B cell (primary cell): ENCODE data around the gene ASXL2.

Experiments
- CTCF ChIP-seq: fragments of 200-600 bp; IDR thresholded peaks from one replicate; pipeline ENCODE4 v1.8.0; 2022; ENCODE audit warnings: antibody characterized with exemption, mild to moderate bottlenecking
- EZH2 ChIP-seq: IDR thresholded peaks from 2 replicates; pipeline ENCODE4 v1.6.1; 2012; ENCODE audit warnings: borderline replicate concordance, low read depth, mild to moderate bottlenecking, moderate library complexity, low read length; ENCODE audit not compliant: insufficient read depth, poor library complexity, severe bottlenecking

- TF ChIP-seq CTCF (no peak), EZH2 (no peak)
Measured at GRCh38 chr2:25844089-25844488, 34.2 kb downstream of the ASXL2 start.
